Erythroblast (primary cell): Measurements from ENCODE around the gene PCSK1N.

Experiments
- GATA1 ChIP-seq: IDR thresholded peaks from 2 replicates; pipeline ENCODE4 v1.6.1; 2011; ENCODE audit warnings: low read depth, mild to moderate bottlenecking, control low read depth, low read length, moderate library complexity
- POLR2A ChIP-seq: IDR thresholded peaks from 2 replicates; pipeline ENCODE4 v1.6.1; 2011; ENCODE audit warnings: mild to moderate bottlenecking, low read length

- TF ChIP-seq POLR2A: no peak
- TF ChIP-seq GATA1: no peak
These were observed 50.2 kb downstream of the PCSK1N start for GRCh38 chrX:48785186-48785539.
